Measurements from ENCODE around the gene ANKRD6.

DNA sequence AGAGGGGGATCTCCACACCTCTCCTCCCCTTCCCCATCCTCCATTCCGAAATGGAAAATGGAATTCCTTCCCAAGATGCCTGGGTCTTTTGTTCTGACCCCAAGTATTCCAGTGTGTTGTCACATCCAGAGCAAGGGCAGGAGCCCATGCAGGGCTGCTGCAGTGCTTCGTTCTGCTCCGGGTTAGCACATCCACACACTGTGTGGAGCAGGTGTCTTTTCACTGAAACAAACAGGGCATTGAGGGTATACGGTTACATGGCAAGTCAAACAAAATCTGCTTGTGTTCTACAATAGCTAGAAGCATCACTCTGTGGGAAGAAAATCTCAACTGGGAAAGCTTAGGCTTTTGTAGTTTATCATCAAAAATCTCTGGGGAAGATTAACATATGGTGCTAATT lies 148.7 kb downstream of the ANKRD6 start:
- TF ChIP-seq POLR2AphosphoS5 (IDR thresholded peaks at IDR 0.05; ENCODE audit: borderline replicate concordance, low read depth, low read length) (no peak), EZH2 (IDR thresholded peaks at IDR 0.05) (no peak)
